Prostate gland (tissue), 2 donors: Measurements from ENCODE around the gene PAK5. TPM values are rescaled to one million over a fixed set of nuclear protein-coding genes. Genes with fewer than 3 reads are reported as not detected.
A peak's percentile ranks its signal among the peaks of the same experiment; 100 is the strongest.

Experiments
- DNase-seq: peaks from one replicate; pipeline ENCODE4 v3.0.0-alpha.2; 2019; ENCODE audit warnings: low spot score
- H3K27ac ChIP-seq, 2 donors: fragments of 200-600 bp; sonication (generic); 2 replicates each; pipeline ENCODE4 v1.5.1; 2017 to 2019
- H3K27me3 ChIP-seq: fragments of 200-600 bp; sonication (generic); replicated peaks from 2 replicates; pipeline ENCODE4 v1.5.1; 2019; ENCODE audit not compliant: insufficient read depth
- H3K36me3 ChIP-seq, 2 donors: fragments of 200-600 bp; sonication (generic); 1 replicate in 1 of 2; 2 replicates in 1 of 2; pipeline versions ENCODE4 v1.5.1 to v1.8.1; 2017 to 2019
- H3K4me1 ChIP-seq: fragments of 200-600 bp; sonication (generic); replicated peaks from 2 replicates; pipeline ENCODE4 v1.5.1; 2019
- H3K4me3 ChIP-seq, 2 donors: fragments of 200-600 bp; sonication (generic); 2 replicates each; pipeline ENCODE4 v1.5.1; 2017 to 2019
- H3K9me3 ChIP-seq: fragments of 200-600 bp; sonication (generic); 2 replicates; pipeline ENCODE4 v1.5.1; 2017
- CTCF ChIP-seq, 4 experiments: fragments of 200-600 bp in 2 of 4; fragments of 450-650 bp in 2 of 4; sonication (generic) in 2 of 4; IDR thresholded peaks; 1 replicate in 3 of 4; 2 replicates in 1 of 4; pipeline ENCODE4 v1.5.1; 2016 to 2019; ENCODE audit warnings: antibody characterized with exemption in 4 of 4, mild to moderate bottlenecking in 2 of 4, moderate library complexity in 2 of 4
- POLR2A ChIP-seq: fragments of 450-650 bp; IDR thresholded peaks from one replicate; pipeline ENCODE4 v1.6.1; 2016; ENCODE audit warnings: antibody characterized with exemption, mild to moderate bottlenecking
- POLR2AphosphoS5 ChIP-seq: sonication (generic); formaldehyde crosslinking; IDR thresholded peaks from one replicate; pipeline ENCODE4 v1.6.1; 2017; ENCODE audit warnings: antibody characterized with exemption
- WGBS: methylation state at CpG from one replicate; pipeline ENCODE4 v1.1.5; 2018; 5-methylcytosine and 5-hydroxymethylcytosine counted together
- intact Hi-C: fragments of 100-400 bp; cut with DNase I; formaldehyde crosslinking; loops from one replicate; pipeline ENCODE4 v1.14.2; 2022
- total RNA-seq, 2 donors: library from RNA; depleted of rRNA; stranded (reverse); fragments of >200 nt; gene quantifications; one replicate each; pipeline ENCODE4 v1.1.0, GENCODE V29; 2016

The PAK5 gene
- total RNA-seq, 2 donors from 2014 or later = 1.4 to 1.9 TPM

DNA sequence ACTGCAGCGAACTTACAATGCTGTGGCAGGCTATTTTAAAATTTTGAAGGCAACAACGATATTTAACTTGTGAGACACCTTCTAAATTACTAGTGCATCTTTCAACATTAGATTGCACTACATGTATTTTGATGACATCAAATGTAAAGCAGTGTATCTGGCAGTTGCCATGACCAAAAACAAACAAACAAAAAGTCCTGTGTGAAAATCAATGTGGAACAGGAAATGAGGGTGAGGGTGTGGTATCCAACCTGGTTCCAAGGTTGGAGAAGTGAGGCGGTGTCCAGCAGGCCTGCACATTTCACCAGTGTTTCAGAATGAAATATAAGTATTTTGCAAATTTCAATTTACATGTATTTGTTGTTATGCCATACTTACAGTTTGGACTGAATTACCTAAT is 212.5 kb downstream of the PAK5 start:
- no peak overlapping the region for H3K27ac ChIP-seq
- 90% methylated on average over 3 of the region's 3 CpGs for WGBS
- H3K27me3 ChIP-seq = no peaks in the 10 kb centered on the region
- TF ChIP-seq CTCF (IDR thresholded peaks at IDR 0.05) = no peak
- no peak for TF ChIP-seq POLR2A
- no peak for TF ChIP-seq POLR2AphosphoS5
- intact Hi-C loops = no loop called here
- no peaks in the 10 kb centered on the region for H3K4me1 ChIP-seq
- H3K4me3 ChIP-seq = no peak overlapping the region
- no peaks in the 10 kb centered on the region for H3K9me3 ChIP-seq
- no peak for DNase-seq
- no peaks in the 10 kb centered on the region for H3K36me3 ChIP-seq

- no peaks in the 10 kb centered on the region for H3K27me3 ChIP-seq
- H3K36me3 ChIP-seq = no peaks in the 10 kb centered on the region
- H3K27ac ChIP-seq = no peak overlapping the region
- no peak overlapping the region for H3K4me3 ChIP-seq
- intact Hi-C loops = loop anchor here (5.0 kb wide), 2 partner anchors 294 to 809 kb away; no protein-coding TSS in a partner anchor
- DNase-seq = peak; percentile 17
- H3K4me1 ChIP-seq = no peaks in the 10 kb centered on the region
- WGBS = 38% methylated on average over 5 of the region's 5 CpGs
- TF ChIP-seq POLR2AphosphoS5 = peak; percentile 39
- no peak for TF ChIP-seq POLR2A
- peak in 3 of 4 experiments; percentile 31 to 71 (median 62) for TF ChIP-seq CTCF (IDR thresholded peaks at IDR 0.05)
- H3K9me3 ChIP-seq = no peaks in the 10 kb centered on the region
Observed at GRCh38 chr20:9617940-9618339, 220.9 kb downstream of the PAK5 start.

GRCh38 chr20:9616833-9617461 is 221.9 kb downstream of the PAK5 start:
- TF ChIP-seq CTCF (IDR thresholded peaks at IDR 0.05) (peak in 3 of 4 experiments; percentile 74 to 77 (median 76)), POLR2AphosphoS5 (no peak)
- H3K4me3 ChIP-seq = no peak overlapping the region
- intact Hi-C loops = loop anchor here (5.0 kb wide), 2 partner anchors 295 to 810 kb away; no protein-coding TSS in a partner anchor
- no peak overlapping the region for H3K27ac ChIP-seq
- H3K4me1 ChIP-seq = no peaks in the 10 kb centered on the region
- H3K36me3 ChIP-seq = no peaks in the 10 kb centered on the region
- DNase-seq = peak; percentile 65
- 4% methylated on average over 10 of the region's 10 CpGs for WGBS
- H3K27me3 ChIP-seq = no peaks in the 10 kb centered on the region
- H3K9me3 ChIP-seq = no peaks in the 10 kb centered on the region

DNA sequence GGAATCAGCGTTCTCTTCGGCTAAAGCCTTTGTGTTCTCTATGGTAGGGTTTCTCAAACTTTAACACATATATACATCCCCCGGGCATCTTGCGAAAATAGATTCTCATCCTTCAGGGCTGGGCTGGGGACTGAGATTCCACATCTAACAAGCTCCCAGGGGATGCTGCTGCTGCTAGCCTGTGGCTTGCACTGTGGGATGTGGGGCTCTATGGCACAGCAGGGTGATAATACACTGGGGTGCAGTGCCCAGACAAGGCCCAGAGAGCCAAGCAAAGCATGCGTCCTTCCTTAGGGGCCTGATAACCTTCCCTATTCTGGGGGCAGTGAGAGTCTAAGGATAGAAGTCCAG is 222.4 kb downstream of the PAK5 start:
- WGBS = 92% methylated on average over 5 of the region's 5 CpGs
- DNase-seq = no peak
- H3K36me3 ChIP-seq = no peaks in the 10 kb centered on the region
- no peaks in the 10 kb centered on the region for H3K4me1 ChIP-seq
- intact Hi-C loops = loop anchor here (5.0 kb wide), 2 partner anchors 296 to 811 kb away; no protein-coding TSS in a partner anchor
- TF ChIP-seq POLR2A = no peak
- TF ChIP-seq CTCF (IDR thresholded peaks at IDR 0.05) = no peak
- TF ChIP-seq POLR2AphosphoS5 = no peak
- H3K27ac ChIP-seq = no peak overlapping the region
- H3K27me3 ChIP-seq = no peaks in the 10 kb centered on the region
- H3K9me3 ChIP-seq = no peaks in the 10 kb centered on the region
- no peak overlapping the region for H3K4me3 ChIP-seq
